Stimulated activated CD8-positive, alpha-beta memory T cell treated with anti-CD3 and anti-CD28 coated beads, Interleukin-4, amount 100 ng/mL, for 1 hour (primary cell): ENCODE results near the gene LAMTOR2.
A peak's percentile ranks its signal among the peaks of the same experiment; 100 is the strongest.

ENCODE experiments used
- DNase-seq, 2 donors: peaks; one replicate each; pipeline ENCODE4 v3.0.0-alpha.2; 2020; ENCODE audit warnings: low read depth in 2 of 2, low spot score in 1 of 2

The LAMTOR2 gene

DNA sequence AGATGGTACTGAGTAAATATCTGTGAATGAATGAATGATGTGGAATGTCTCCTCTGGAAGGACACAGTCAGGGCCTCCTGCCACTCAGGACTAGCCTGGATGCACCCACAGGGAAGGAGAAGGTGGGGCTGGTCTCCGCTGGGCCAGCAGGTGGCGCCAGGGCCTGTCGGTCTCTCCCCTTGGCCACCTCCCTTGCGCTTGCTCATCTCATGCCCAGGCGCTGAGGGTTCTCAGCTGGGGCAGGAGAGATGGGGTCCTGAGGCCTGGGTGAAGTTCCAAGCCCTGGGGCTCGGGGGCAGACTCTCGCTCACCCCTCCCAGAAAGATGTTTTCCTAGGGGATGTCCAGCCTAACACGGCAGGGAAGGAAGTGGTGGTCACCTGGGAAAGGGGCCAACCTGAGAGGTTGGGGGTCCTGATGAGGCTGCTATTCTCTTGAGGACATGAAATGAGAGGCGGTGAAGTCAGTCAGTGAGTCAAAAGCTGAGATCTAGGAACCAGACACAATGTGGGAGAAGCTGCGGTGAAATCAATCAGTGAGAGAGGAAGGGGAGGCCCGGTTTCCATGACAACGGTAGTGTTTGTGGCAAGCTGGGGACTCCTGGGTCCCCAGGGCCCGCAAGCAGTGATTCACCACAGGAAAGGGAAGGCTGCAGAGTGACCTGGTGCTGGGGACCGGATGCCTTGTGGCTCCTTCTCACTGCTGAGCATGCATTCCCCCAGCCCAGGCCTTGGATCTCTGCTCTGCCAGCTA, 42.2 kb downstream of the LAMTOR2 start:
- peak; percentile 66 to 71 for DNase-seq

DNA sequence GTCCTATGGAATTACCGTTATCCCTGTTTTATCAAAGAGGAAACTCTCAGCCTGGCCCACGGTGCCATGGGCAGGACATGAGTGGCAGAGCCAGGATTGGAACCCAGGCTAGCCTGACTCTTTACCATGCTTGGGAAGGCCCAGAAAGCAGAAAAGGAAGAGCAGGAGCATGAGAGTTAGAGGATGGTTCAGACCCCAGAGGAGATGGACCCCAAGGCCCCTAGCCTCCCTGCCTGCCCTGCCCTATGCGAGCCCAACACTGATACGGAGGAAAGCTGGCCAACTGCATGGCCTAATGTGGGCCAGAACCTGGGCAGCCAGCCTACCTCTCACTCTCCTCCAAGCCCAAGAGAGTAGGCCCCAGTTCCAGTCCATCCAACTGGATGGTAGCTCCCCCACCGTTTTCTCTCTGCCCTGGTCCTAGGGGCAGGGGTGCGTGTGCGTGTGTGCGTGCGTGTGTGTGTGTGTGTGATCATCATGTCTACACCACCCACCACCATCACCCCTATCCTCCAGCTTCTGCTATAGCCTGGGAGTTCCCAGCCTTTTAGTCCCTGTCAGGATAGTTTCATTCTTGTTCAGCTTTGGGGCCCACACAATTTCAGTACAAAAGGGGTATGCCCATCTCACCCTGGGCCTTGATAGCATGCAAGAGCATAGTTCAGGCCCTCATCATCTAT, 43.1 kb downstream of the LAMTOR2 start:
- DNase-seq, result no peak

DNA sequence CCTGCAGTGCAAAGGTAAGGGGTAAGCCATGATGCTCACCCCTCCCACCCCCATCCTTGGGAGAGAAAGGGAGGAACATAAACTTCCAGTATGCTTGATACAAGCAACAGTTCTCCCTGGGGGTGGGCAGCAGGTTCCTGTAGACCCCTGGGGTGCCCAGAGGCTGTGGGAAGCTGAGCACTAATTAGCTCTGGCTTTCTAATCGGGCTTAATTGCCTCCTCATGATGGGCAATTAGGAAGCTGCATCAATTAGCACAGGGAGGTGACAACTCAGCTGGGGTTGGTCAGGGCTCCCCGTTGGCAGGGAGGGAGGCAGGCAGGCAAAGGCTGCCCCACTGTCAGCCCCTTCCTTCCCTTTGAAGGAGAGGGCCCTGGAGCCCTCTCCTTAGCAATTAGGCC, 44.2 kb downstream of the LAMTOR2 start:
- no peak for DNase-seq

DNA sequence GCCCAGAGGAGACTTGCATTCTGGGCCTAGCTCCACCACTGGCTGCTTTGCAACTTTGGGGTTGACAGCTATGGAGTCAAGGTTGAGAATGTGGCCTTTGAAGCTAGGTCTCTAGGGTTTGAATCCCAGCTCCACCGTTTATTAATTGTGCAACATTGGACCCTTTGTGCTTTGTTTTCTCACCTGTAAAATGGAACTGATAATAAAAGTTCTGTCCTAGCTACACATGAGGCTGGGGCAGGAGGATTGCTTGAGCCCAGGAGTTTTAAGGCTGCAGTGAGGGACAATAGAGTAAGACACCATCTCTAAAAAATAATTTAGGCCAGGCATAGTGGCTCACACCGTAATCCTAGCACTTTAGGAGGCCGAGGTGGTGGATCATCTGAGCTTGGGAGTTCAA, 44.7 kb downstream of the LAMTOR2 start:
- no peak for DNase-seq

DNA sequence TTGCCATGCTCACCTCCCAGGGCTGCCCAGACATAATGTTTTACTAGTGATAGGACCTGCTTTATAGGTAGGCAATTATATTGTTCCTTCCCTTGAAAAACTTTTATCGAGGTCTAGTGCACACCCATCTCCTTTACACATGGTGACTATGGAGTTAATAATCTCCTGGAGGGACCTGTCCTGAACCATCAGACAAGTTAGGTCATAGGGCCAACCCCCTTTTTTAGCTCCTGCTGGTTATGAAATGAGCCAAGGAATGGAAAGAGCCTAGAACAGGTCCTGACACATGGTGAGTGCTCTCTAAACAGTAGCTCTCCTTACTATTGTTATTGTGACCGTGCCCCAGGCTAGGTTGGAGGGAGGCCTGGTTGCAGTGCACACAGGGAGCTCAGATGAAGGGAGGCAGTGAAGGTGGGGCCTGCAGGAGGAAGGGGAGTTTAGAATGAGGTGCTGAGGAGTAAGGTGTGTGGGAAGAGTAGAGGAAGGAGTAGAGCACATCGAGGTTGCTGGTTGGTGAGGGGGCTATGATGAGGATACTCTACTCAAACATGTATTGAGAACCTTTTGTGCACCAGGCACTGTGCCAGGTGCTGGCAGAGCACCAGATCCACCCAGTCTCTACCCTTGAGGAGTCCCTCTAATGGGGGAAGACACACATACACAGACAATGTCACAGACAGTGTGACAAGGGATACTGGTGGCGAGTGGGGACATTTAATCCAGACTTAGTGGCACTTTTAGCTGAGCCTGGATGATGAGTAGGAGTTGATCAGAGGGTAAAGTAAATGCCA, 45.8 kb downstream of the LAMTOR2 start:
- DNase-seq, result no peak

DNA sequence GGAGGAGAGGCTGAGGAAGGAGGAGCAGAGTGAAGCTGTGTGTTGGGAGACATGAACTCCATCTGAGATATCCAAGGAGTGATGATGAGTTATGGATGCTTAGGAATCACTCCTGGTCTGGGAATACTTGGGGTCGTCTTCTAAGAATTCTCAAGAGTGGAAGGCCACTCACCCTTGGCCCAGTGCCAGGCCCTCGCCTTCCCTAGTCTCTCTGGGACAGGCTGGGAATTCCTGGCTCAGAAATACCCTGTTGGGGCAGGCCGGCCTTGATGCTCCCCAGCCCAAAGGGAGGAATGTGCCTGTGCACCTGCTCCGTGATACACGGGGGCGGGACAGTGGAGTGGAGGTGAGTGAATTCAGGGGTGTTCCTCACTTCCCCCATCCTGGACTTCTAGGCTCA, 47.3 kb downstream of the LAMTOR2 start:
- no peak for DNase-seq

DNA sequence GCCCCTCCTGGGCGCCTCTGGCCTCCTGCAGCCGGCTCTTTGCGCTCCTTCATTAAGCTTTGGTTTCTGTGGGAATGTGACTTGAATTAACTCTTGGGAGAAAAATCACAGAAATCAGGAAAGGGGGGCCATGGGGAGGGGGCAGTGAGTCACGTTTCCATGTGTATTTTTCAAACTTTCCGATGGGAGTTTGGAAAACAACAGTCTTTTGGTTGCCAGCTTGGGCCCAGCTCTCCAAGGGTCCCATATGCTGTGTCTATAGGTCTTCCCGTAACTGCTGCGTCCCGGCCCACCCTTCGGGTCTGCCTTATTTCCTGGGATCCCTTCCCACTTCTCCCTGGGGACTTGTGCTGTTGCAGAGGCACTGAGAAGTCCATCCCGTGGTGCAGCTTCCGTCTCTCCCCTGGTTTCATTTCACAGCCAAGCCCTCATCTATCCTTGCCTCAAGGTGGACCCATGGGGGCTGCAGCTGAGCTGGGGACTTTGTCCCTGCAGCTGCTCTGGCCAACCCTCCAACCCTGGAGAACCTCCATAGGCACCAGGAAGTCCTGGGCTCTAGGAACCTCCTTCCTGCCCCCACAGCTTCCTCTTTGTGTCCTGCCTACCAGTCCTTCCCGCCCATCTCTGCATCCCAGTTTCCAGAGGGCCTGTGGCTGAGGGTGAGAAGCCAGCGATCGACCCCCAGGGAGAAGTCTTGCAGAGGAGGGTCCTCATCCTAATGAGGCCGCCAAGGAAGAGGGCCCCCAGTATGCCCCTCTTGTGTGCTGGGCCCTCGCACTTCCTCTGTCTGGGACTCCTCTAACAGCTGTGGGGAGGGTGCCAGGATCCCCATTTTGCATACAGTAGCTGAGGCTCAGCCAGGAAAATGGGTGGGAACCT, 48.3 kb downstream of the LAMTOR2 start:
- DNase-seq, result no peak

DNA sequence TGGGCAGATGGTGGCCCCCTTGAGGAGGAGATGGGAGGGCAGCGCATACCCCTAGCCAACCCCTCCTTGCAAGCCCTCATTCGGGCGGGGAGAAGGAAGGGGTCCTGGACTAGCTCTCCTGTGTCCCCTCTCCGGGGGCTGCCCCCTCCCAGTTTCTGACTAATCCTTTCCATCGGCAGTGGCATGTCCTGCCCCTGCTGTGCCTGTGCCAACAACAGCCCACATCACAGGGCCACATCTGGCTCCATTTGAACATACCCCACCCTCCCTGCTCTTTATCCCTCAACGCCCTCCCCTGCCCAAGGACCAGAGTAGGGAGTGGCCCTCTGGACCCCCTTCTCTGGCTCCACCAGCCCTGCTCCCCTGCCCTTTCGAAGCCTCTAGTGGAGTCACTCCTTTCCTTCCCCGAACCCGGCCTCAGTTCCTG, 49.0 kb downstream of the LAMTOR2 start:
- DNase-seq, result no peak

DNA sequence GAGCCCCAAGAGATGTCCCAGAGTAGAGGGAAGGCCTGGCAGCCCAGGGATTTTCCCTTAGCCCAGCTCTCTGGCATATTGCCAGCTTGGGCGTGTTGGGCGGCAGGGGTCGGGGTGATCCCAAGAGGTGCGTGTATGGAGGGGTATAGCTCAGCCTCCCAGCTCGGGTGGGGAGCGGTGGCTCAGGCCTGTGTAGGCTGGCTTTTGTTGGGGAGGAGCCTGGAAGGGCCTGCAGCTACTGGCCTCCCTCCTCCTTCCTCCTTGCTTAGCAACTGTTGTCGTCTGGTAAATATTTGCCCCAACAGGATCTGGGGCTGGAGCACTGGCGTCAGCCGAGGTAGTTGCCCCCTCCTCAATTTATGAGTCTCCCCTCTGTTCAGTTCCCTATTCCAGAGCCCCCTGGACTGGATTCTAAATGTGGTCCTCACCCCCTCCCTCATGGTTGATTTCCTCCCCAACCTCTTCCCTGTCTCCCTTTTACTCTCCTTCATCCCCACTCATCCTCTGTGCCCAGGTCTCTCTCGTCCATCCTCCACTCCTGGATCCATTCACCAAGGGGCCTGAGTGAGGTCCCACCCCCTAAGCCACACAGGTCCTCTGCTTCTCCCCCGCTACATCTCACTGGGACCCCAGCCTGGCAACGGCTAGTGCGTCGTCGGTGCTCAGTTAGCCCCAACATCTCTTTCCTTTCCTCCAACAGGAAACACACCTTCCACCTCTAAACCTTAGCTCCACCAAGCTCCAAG, 49.7 kb downstream of the LAMTOR2 start:
- DNase-seq, result no peak

DNA sequence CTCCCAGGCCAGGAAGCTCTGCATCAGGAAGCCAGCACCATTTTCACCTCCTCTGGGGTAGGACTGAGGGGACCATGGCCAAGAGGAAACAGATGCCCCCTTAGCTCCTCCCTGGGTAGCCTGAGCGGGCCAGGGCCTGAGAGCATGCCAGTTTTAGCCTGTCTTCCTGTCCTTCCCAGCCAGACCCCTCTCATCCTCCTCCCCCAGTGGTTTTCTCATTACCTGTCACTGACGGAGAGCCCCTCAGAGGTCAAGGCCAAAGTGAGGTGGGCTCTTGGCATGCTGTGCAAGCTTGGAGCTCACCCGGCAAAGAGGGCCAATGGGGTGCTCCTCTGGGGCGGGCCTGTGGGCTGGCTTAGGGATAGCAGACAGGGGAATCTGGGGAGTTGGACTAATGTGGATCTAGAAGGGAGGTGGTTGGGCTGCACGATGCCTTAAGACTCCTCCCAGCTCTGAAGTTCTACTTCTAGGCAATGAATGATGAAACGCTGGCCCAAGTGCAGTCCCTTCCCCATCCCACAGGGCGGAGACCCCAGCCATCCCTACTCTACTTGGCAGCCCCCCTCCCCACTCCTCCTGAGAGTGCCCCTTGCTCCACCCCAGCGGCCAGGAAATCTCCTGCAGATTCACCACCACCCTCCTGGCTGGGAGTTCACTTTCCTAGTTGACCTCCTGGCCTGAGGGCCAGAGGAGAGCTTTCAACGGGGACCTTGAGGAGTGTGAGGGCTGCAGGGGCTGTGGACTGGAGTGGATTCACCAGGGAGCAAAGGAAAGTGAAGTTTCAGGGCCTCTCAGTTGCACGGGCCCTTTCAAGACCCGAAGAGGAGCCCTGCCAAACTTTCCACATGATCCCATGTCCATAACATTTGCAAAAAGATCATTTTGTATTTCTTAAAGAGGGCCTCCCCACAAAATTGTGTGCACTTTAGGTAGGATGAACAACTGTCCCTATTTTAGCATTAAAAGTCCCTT, 50.6 kb downstream of the LAMTOR2 start:
- DNase-seq, result no peak

DNA sequence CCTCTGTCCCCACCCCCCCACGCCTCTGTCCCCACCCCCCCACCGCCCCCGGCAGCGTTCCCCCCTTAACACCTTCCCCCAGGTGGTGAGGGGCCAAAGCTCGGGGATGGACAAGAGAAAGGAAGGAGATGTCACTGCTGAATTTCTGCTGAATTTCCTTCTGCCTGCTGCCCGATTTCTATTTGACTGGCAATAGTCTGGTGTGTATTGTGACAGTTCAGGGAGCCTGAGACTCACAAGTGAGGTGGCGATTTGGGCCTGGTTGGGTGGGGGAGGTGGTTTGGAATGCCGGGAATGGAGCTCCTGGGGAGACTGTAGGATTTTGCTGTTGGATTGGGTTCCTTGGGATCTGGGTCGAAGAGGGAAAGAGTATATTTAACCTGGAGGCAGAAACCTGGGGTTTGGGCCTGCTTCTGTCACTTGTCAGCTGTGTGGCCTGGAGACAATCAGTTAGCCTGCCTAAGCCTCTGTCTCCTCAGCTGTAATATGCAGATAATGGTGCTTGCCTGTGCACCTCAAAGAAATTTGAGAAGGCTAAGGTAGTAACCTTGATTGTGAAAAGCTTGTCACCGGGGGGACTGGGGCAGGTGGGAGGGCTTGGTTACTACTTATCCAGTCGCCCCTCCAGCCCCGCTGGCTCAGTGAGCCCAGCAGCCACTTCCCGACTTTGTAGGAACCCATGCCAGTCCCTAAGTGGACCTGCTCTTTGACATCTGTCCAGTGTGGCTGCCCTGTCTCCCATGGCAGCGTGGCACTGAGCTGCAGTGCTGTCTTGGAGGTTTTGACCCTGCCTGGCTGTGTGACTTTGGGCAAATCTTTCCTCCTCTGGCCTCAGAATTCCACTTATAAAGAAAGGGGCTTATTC, 52.3 kb downstream of the LAMTOR2 start:
- no peak for DNase-seq

DNA sequence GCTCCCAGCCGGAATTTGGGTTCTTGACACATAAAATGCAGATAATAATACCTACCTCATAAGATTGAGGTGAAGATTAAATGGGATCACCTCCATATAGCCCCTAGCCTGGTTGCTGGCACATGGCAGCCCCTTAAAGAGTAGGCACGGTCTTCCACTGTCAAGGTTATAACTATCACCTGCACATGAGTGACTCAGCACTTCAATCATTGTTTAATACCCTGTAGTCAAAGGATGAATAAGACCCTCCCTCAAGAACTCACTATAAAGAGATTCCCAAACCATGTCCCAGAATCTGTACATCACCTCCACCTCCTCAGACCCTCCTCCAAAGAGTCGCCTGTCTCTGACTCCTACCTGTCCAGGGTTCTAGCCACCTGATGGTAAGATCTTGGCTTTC, 53.5 kb downstream of the LAMTOR2 start:
- no peak for DNase-seq
